ENCODE measurements around the gene PHLDB2. TPM values are rescaled to one million over a fixed set of nuclear protein-coding genes. Genes with fewer than 3 reads are reported as not detected.

Gene PHLDB2
- total RNA-seq, 2 donors from 2014 or later, result 15.3 to 32.3 TPM

- no peaks in the 10 kb centered on the region for H3K4me1 ChIP-seq (replicated peaks)
- intact Hi-C loops (cut with DNase I), result no loop called here
- no peaks in the 10 kb centered on the region for H3K9me3 ChIP-seq
- no peaks in the 10 kb centered on the region for H3K36me3 ChIP-seq
- TF ChIP-seq POLR2A (IDR thresholded peaks at IDR 0.05) (no peak), POLR2AphosphoS5 (IDR thresholded peaks at IDR 0.05) (no peak)
- TF ChIP-seq, protein P1, sequence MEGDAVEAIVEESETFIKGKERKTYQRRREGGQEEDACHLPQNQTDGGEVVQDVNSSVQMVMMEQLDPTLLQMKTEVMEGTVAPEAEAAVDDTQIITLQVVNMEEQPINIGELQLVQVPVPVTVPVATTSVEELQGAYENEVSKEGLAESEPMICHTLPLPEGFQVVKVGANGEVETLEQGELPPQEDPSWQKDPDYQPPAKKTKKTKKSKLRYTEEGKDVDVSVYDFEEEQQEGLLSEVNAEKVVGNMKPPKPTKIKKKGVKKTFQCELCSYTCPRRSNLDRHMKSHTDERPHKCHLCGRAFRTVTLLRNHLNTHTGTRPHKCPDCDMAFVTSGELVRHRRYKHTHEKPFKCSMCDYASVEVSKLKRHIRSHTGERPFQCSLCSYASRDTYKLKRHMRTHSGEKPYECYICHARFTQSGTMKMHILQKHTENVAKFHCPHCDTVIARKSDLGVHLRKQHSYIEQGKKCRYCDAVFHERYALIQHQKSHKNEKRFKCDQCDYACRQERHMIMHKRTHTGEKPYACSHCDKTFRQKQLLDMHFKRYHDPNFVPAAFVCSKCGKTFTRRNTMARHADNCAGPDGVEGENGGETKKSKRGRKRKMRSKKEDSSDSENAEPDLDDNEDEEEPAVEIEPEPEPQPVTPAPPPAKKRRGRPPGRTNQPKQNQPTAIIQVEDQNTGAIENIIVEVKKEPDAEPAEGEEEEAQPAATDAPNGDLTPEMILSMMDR (IDR thresholded peaks at IDR 0.05), result no peak
- no peak overlapping the region for H3K4me3 ChIP-seq
- WGBS, result 97% methylated on average over 1 of the region's 1 CpG
- H3K27ac ChIP-seq, result no peak overlapping the region
- no peaks in the 10 kb centered on the region for H3K27me3 ChIP-seq (replicated peaks; ENCODE audit: insufficient read depth)
- no peak for DNase-seq (ENCODE audit: low spot score)
Measured at GRCh38 chr3:111829023-111829422, 30.0 kb upstream of the PHLDB2 start.

GRCh38 chr3:111831840-111832239 is 27.2 kb upstream of the PHLDB2 start:
- no peaks in the 10 kb centered on the region for H3K9me3 ChIP-seq
- no peak for DNase-seq (ENCODE audit: low spot score)
- intact Hi-C loops (cut with DNase I), result no loop called here
- no peaks in the 10 kb centered on the region for H3K27me3 ChIP-seq (replicated peaks; ENCODE audit: insufficient read depth)
- H3K4me3 ChIP-seq, result no peak overlapping the region
- no peaks in the 10 kb centered on the region for H3K36me3 ChIP-seq
- TF ChIP-seq, protein P1 (IDR thresholded peaks at IDR 0.05), result no peak
- TF ChIP-seq POLR2A (IDR thresholded peaks at IDR 0.05) (no peak), POLR2AphosphoS5 (IDR thresholded peaks at IDR 0.05) (no peak)
- H3K27ac ChIP-seq, result no peak overlapping the region
- no peaks in the 10 kb centered on the region for H3K4me1 ChIP-seq (replicated peaks)

DNA sequence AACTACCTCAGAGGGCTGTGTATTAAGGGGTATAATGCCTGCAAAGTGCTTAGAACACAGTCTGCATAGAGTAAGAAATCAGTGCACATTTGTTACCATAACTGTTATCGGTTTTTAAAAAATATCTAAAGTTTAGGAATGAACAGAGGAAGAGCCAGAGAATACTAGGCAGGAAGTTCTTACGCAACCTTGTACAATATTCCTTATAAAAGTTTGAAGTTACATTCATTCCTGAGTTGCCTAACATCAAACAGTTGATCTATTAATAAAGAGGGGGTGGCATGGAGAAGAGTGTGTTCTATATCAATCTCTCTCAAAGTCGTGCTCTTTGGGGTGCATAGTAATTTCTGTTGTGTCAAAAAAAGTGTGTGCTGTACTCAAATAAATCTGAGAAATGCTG is 22.0 kb upstream of the PHLDB2 start:
- intact Hi-C loops (cut with DNase I), result no loop called here
- Histone ChIP-seq H3K4me1 (replicated peaks) (no peaks in the 10 kb centered on the region), H3K9me3 (no peaks in the 10 kb centered on the region), H3K27me3 (replicated peaks; ENCODE audit: insufficient read depth) (no peaks in the 10 kb centered on the region), H3K27ac (no peak overlapping the region), H3K4me3 (no peak overlapping the region), H3K36me3 (no peaks in the 10 kb centered on the region)
- DNase-seq (ENCODE audit: low spot score), result no peak
- TF ChIP-seq POLR2A (IDR thresholded peaks at IDR 0.05) (no peak), POLR2AphosphoS5 (IDR thresholded peaks at IDR 0.05) (no peak)
- TF ChIP-seq, protein P1 (IDR thresholded peaks at IDR 0.05), result no peak
- 50% methylated on average over 3 of the region's 3 CpGs for WGBS

- TF ChIP-seq, protein P1 (IDR thresholded peaks at IDR 0.05), result no peak
- TF ChIP-seq POLR2A (IDR thresholded peaks at IDR 0.05) (no peak), POLR2AphosphoS5 (IDR thresholded peaks at IDR 0.05) (no peak)
- no peaks in the 10 kb centered on the region for H3K4me1 ChIP-seq (replicated peaks)
- no peaks in the 10 kb centered on the region for H3K27me3 ChIP-seq (replicated peaks; ENCODE audit: insufficient read depth)
- no peaks in the 10 kb centered on the region for H3K9me3 ChIP-seq
- no peaks in the 10 kb centered on the region for H3K36me3 ChIP-seq
- no peak for DNase-seq (ENCODE audit: low spot score)
- intact Hi-C loops (cut with DNase I), result no loop called here
- no peak overlapping the region for H3K27ac ChIP-seq
- WGBS, result 90% methylated on average over 5 of the region's 5 CpGs
- H3K4me3 ChIP-seq, result no peak overlapping the region
Measured at GRCh38 chr3:111838133-111838532, 20.9 kb upstream of the PHLDB2 start.

- intact Hi-C loops (cut with DNase I), result no loop called here
- Histone ChIP-seq H3K4me1 (replicated peaks) (no peaks in the 10 kb centered on the region), H3K9me3 (no peaks in the 10 kb centered on the region), H3K27me3 (replicated peaks; ENCODE audit: insufficient read depth) (no peaks in the 10 kb centered on the region), H3K36me3 (no peaks in the 10 kb centered on the region), H3K4me3 (no peak overlapping the region), H3K27ac (no peak overlapping the region)
- no peak for TF ChIP-seq POLR2A (IDR thresholded peaks at IDR 0.05)
- TF ChIP-seq, protein P1 (IDR thresholded peaks at IDR 0.05), result no peak
- TF ChIP-seq POLR2AphosphoS5 (IDR thresholded peaks at IDR 0.05), result no peak
- 88% methylated on average over 1 of the region's 1 CpG for WGBS
- no peak for DNase-seq (ENCODE audit: low spot score)
Measured at GRCh38 chr3:111846039-111846438, 13.0 kb upstream of the PHLDB2 start.
